ENCODE measurements around the gene STXBP4. TPM values are rescaled to one million over a fixed set of nuclear protein-coding genes. Genes with fewer than 3 reads are reported as not detected.

The STXBP4 gene
- total and polyA plus RNA-seq, 2 experiments from 2014 or later, result 25.0 to 52.1 TPM

DNA sequence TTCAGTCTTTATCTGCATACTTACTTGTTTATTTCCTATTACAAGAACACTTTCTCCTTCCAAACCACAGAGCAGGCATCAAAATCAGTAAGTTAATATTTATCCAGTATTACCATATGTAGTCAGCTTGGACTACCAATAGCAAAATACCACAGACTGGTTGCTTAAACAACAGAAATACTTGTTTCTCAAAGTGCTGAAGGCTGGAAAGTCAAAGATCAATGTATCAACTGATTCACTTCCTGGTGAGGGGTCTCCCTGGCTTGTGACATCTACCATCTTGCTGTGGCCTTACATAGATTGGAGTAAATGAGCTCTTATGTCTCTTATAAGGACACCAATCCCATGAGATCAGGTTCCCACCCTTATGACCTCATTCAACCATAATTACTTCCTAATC lies 2.6 kb downstream of the STXBP4 start:
- ATAC-seq, result no peak
- H3K9me3 Mint-ChIP-seq, result no peaks in the 10 kb centered on the region; the same call in 2 of the 3 replicates
- Histone ChIP-seq H3K27me3 (ENCODE audit: insufficient read depth) (no peaks in the 10 kb centered on the region), H3K4me2 (no peak overlapping the region), H3K9me2 (ENCODE audit: insufficient read depth) (no peaks in the 10 kb centered on the region), H3K36me3 (ENCODE audit: insufficient read depth) (no peaks in the 10 kb centered on the region), H3K27ac (ENCODE audit: low read depth) (no peak overlapping the region), H2AFZ (no peak overlapping the region), H3K4me3 (no peak overlapping the region), H3K79me2 (replicated peaks; ENCODE audit: insufficient read depth) (peaks cover 92% of the 10 kb centered on the region), H3F3A (replicated peaks; ENCODE audit: low read depth) (no peaks in the 10 kb centered on the region), H3K4me1 (ENCODE audit: insufficient read depth) (peaks cover 12% of the 10 kb centered on the region; the same call in 1 of the 2 replicates), H4K20me1 (replicated peaks; ENCODE audit: insufficient read depth) (no peaks in the 10 kb centered on the region)
- H3K4me3 Mint-ChIP-seq, result no peak overlapping the region
- DNase-seq (ENCODE audit: low spot score), result no peak
- TF ChIP-seq POLR2AphosphoS5 (IDR thresholded peaks at IDR 0.05; ENCODE audit: low read depth), result no peak
- no peak for TF ChIP-seq NANOG (IDR thresholded peaks at IDR 0.05; ENCODE audit: borderline replicate concordance)
- H3K36me3 Mint-ChIP-seq (ENCODE audit: low read depth), result peaks cover 8% of the 10 kb centered on the region
- no peak overlapping the region for H3K27ac Mint-ChIP-seq
- peaks cover 4% of the 10 kb centered on the region for H3K27me3 Mint-ChIP-seq (ENCODE audit: insufficient read depth, low read depth, poor library complexity)
- peaks cover 10% of the 10 kb centered on the region for H3K4me1 Mint-ChIP-seq

DNA sequence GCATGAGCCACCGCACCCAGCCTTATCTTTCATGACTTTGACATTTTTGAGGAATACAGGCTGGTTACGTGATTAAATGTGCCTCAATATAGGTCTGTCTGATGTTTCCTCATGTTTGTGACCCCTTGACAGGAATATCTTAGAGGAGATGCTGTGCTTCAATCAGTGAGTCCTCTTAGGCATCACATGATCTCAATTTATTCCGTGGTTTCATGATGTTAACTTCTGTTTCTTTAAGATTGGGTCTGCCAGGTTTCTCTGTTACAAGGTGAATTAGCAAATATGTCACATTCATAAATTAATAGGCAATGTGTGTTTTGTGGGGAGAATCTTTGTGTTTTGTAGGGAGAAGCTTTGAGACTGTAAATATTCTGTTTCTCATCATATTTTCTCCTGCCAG lies 3.3 kb downstream of the STXBP4 start:
- H3K27me3 ChIP-seq (ENCODE audit: insufficient read depth), result no peaks in the 10 kb centered on the region
- H2AFZ ChIP-seq, result no peak overlapping the region
- H3K4me3 ChIP-seq, result no peak overlapping the region
- Mint-ChIP-seq H3K4me3 (no peak overlapping the region), H3K27ac (no peak overlapping the region), H3K4me1 (peaks cover 3% of the 10 kb centered on the region; the same call in 2 of the 3 replicates), H3K9me3 (peaks cover 1% of the 10 kb centered on the region; the same call in 1 of the 3 replicates), H3K36me3 (ENCODE audit: low read depth) (peaks cover 12% of the 10 kb centered on the region), H3K27me3 (ENCODE audit: insufficient read depth, low read depth, poor library complexity) (no peaks in the 10 kb centered on the region)
- H3F3A ChIP-seq (replicated peaks; ENCODE audit: low read depth), result no peaks in the 10 kb centered on the region
- no peak for ATAC-seq
- no peak overlapping the region for H3K27ac ChIP-seq (ENCODE audit: low read depth)
- H3K4me1 ChIP-seq (ENCODE audit: insufficient read depth), result peaks cover 6% of the 10 kb centered on the region; the same call in 1 of the 2 replicates
- no peak overlapping the region for H3K4me2 ChIP-seq
- no peak for DNase-seq (ENCODE audit: low spot score)
- H3K79me2 ChIP-seq (replicated peaks; ENCODE audit: insufficient read depth), result peaks cover 92% of the 10 kb centered on the region
- H3K36me3 ChIP-seq (ENCODE audit: insufficient read depth), result no peaks in the 10 kb centered on the region
- H3K9me2 ChIP-seq (ENCODE audit: insufficient read depth), result no peaks in the 10 kb centered on the region
- no peaks in the 10 kb centered on the region for H4K20me1 ChIP-seq (replicated peaks; ENCODE audit: insufficient read depth)
- no peak for TF ChIP-seq CREB1 (CRISPR knock-in tag; IDR thresholded peaks at IDR 0.05; ENCODE audit: low read depth)
- TF ChIP-seq, protein P1, sequence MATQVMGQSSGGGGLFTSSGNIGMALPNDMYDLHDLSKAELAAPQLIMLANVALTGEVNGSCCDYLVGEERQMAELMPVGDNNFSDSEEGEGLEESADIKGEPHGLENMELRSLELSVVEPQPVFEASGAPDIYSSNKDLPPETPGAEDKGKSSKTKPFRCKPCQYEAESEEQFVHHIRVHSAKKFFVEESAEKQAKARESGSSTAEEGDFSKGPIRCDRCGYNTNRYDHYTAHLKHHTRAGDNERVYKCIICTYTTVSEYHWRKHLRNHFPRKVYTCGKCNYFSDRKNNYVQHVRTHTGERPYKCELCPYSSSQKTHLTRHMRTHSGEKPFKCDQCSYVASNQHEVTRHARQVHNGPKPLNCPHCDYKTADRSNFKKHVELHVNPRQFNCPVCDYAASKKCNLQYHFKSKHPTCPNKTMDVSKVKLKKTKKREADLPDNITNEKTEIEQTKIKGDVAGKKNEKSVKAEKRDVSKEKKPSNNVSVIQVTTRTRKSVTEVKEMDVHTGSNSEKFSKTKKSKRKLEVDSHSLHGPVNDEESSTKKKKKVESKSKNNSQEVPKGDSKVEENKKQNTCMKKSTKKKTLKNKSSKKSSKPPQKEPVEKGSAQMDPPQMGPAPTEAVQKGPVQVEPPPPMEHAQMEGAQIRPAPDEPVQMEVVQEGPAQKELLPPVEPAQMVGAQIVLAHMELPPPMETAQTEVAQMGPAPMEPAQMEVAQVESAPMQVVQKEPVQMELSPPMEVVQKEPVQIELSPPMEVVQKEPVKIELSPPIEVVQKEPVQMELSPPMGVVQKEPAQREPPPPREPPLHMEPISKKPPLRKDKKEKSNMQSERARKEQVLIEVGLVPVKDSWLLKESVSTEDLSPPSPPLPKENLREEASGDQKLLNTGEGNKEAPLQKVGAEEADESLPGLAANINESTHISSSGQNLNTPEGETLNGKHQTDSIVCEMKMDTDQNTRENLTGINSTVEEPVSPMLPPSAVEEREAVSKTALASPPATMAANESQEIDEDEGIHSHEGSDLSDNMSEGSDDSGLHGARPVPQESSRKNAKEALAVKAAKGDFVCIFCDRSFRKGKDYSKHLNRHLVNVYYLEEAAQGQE (IDR thresholded peaks at IDR 0.05; ENCODE audit: unreplicated experiment), result no peak
- TF ChIP-seq, protein P2, sequence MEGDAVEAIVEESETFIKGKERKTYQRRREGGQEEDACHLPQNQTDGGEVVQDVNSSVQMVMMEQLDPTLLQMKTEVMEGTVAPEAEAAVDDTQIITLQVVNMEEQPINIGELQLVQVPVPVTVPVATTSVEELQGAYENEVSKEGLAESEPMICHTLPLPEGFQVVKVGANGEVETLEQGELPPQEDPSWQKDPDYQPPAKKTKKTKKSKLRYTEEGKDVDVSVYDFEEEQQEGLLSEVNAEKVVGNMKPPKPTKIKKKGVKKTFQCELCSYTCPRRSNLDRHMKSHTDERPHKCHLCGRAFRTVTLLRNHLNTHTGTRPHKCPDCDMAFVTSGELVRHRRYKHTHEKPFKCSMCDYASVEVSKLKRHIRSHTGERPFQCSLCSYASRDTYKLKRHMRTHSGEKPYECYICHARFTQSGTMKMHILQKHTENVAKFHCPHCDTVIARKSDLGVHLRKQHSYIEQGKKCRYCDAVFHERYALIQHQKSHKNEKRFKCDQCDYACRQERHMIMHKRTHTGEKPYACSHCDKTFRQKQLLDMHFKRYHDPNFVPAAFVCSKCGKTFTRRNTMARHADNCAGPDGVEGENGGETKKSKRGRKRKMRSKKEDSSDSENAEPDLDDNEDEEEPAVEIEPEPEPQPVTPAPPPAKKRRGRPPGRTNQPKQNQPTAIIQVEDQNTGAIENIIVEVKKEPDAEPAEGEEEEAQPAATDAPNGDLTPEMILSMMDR (conservative IDR thresholded peaks at IDR 0.05; ENCODE audit: low read depth in 2 of 2), result no peak
- TF ChIP-seq, protein P3, sequence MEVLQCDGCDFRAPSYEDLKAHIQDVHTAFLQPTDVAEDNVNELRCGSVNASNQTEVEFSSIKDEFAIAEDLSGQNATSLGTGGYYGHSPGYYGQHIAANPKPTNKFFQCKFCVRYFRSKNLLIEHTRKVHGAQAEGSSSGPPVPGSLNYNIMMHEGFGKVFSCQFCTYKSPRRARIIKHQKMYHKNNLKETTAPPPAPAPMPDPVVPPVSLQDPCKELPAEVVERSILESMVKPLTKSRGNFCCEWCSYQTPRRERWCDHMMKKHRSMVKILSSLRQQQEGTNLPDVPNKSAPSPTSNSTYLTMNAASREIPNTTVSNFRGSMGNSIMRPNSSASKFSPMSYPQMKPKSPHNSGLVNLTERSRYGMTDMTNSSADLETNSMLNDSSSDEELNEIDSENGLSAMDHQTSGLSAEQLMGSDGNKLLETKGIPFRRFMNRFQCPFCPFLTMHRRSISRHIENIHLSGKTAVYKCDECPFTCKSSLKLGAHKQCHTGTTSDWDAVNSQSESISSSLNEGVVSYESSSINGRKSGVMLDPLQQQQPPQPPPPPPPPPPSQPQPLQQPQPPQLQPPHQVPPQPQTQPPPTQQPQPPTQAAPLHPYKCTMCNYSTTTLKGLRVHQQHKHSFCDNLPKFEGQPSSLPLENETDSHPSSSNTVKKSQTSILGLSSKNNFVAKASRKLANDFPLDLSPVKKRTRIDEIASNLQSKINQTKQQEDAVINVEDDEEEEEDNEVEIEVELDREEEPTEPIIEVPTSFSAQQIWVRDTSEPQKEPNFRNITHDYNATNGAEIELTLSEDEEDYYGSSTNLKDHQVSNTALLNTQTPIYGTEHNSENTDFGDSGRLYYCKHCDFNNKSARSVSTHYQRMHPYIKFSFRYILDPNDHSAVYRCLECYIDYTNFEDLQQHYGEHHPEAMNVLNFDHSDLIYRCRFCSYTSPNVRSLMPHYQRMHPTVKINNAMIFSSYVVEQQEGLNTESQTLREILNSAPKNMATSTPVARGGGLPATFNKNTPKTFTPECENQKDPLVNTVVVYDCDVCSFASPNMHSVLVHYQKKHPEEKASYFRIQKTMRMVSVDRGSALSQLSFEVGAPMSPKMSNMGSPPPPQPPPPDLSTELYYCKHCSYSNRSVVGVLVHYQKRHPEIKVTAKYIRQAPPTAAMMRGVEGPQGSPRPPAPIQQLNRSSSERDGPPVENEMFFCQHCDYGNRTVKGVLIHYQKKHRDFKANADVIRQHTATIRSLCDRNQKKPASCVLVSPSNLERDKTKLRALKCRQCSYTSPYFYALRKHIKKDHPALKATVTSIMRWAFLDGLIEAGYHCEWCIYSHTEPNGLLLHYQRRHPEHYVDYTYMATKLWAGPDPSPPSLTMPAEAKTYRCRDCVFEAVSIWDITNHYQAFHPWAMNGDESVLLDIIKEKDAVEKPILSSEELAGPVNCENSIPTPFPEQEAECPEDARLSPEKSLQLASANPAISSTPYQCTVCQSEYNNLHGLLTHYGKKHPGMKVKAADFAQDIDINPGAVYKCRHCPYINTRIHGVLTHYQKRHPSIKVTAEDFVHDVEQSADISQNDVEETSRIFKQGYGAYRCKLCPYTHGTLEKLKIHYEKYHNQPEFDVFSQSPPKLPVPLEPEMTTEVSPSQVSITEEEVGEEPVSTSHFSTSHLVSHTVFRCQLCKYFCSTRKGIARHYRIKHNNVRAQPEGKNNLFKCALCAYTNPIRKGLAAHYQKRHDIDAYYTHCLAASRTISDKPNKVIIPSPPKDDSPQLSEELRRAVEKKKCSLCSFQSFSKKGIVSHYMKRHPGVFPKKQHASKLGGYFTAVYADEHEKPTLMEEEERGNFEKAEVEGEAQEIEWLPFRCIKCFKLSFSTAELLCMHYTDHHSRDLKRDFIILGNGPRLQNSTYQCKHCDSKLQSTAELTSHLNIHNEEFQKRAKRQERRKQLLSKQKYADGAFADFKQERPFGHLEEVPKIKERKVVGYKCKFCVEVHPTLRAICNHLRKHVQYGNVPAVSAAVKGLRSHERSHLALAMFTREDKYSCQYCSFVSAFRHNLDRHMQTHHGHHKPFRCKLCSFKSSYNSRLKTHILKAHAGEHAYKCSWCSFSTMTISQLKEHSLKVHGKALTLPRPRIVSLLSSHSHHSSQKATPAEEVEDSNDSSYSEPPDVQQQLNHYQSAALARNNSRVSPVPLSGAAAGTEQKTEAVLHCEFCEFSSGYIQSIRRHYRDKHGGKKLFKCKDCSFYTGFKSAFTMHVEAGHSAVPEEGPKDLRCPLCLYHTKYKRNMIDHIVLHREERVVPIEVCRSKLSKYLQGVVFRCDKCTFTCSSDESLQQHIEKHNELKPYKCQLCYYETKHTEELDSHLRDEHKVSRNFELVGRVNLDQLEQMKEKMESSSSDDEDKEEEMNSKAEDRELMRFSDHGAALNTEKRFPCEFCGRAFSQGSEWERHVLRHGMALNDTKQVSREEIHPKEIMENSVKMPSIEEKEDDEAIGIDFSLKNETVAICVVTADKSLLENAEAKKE (CRISPR knock-in tag; IDR thresholded peaks at IDR 0.05), result no peak
- no peak for TF ChIP-seq EZH2 (IDR thresholded peaks at IDR 0.05; ENCODE audit: low read depth, unreplicated experiment)
- TF ChIP-seq, protein P4, sequence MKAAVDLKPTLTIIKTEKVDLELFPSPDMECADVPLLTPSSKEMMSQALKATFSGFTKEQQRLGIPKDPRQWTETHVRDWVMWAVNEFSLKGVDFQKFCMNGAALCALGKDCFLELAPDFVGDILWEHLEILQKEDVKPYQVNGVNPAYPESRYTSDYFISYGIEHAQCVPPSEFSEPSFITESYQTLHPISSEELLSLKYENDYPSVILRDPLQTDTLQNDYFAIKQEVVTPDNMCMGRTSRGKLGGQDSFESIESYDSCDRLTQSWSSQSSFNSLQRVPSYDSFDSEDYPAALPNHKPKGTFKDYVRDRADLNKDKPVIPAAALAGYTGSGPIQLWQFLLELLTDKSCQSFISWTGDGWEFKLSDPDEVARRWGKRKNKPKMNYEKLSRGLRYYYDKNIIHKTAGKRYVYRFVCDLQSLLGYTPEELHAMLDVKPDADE (IDR thresholded peaks at IDR 0.05), result no peak
- TF ChIP-seq NANOG (IDR thresholded peaks at IDR 0.05; ENCODE audit: borderline replicate concordance), result no peak
- no peak for TF ChIP-seq EZH2phosphoT487 (IDR thresholded peaks at IDR 0.05; ENCODE audit: unreplicated experiment)
